Activated CD8-positive, alpha-beta memory T cell treated with anti-CD3 and anti-CD28 coated beads for 24 hours (primary cell): ENCODE data around the gene LARP6.
"Not testable (repeated sequence)": the region's sequence is repeated elsewhere in the genome, so short reads cannot be mapped to it uniquely, and the experiment has no call there.

Source experiments
- DNase-seq: peaks from one replicate; pipeline ENCODE4 v3.0.0-alpha.2; 2020

The LARP6 gene

GRCh38 chr15:70853973-70854665, at the start of gene LARP6:
Gene LARP6, minus strand, starts transcription at chr15:70854157. Its CDS starts 69 bp downstream, at chr15:70854088.
- peak; percentile 69 for DNase-seq

GRCh38 chr15:70902107-70902506, 48.1 kb upstream of the LARP6 start:
- DNase-seq = no peak

- DNase-seq = no peak
Observed at GRCh38 chr15:70892912-70893560, 39.1 kb upstream of the LARP6 start.

GRCh38 chr15:70892002-70892911, 38.3 kb upstream of the LARP6 start, which contains the start of the genes LRRC49 and THAP10:
Gene LRRC49, plus strand, starts transcription at chr15:70892826. Its CDS starts 69 bp downstream, at chr15:70892895.
Gene THAP10, minus strand, starts transcription at chr15:70892433. Its CDS starts 161 bp downstream, at chr15:70892272.
- peak; percentile 75 for DNase-seq

GRCh38 chr15:70882361-70882760, 28.4 kb upstream of the LARP6 start:
- DNase-seq = no peak

- DNase-seq = no peak
Observed at GRCh38 chr15:70880781-70881180, 26.8 kb upstream of the LARP6 start.

GRCh38 chr15:70879401-70879800, 25.4 kb upstream of the LARP6 start:
- no peak for DNase-seq

- DNase-seq = no peak
Observed at GRCh38 chr15:70876683-70877082, 22.7 kb upstream of the LARP6 start.

- DNase-seq = no peak
Observed at GRCh38 chr15:70876011-70876410, 22.1 kb upstream of the LARP6 start.

GRCh38 chr15:70875001-70875782, 21.2 kb upstream of the LARP6 start:
- no peak for DNase-seq

GRCh38 chr15:70873232-70874054, 19.5 kb upstream of the LARP6 start:
- DNase-seq = no peak

- DNase-seq = not testable (repeated sequence)
Observed at GRCh38 chr15:70871490-70871889, 17.5 kb upstream of the LARP6 start.

GRCh38 chr15:70870051-70870450, 16.1 kb upstream of the LARP6 start:
- DNase-seq = no peak

- DNase-seq = no peak
Observed at GRCh38 chr15:70869346-70869745, 15.4 kb upstream of the LARP6 start.

GRCh38 chr15:70867911-70868467, 14.0 kb upstream of the LARP6 start:
- no peak for DNase-seq

- DNase-seq = no peak
Observed at GRCh38 chr15:70866982-70867641, 13.2 kb upstream of the LARP6 start.

- DNase-seq = no peak
Observed at GRCh38 chr15:70863450-70864218, 9.7 kb upstream of the LARP6 start.

GRCh38 chr15:70859998-70860397, 6.0 kb upstream of the LARP6 start:
- no peak for DNase-seq

GRCh38 chr15:70859322-70859908, 5.5 kb upstream of the LARP6 start:
- no peak for DNase-seq
